ENCODE data around the gene SAMSN1. TPM values are rescaled to one million over a fixed set of nuclear protein-coding genes. Genes with fewer than 3 reads are reported as not detected.

Gene SAMSN1
- total RNA-seq, 4 donors from 2014 or later, result 4.9 to 62.7 (median 19.6) TPM

DNA sequence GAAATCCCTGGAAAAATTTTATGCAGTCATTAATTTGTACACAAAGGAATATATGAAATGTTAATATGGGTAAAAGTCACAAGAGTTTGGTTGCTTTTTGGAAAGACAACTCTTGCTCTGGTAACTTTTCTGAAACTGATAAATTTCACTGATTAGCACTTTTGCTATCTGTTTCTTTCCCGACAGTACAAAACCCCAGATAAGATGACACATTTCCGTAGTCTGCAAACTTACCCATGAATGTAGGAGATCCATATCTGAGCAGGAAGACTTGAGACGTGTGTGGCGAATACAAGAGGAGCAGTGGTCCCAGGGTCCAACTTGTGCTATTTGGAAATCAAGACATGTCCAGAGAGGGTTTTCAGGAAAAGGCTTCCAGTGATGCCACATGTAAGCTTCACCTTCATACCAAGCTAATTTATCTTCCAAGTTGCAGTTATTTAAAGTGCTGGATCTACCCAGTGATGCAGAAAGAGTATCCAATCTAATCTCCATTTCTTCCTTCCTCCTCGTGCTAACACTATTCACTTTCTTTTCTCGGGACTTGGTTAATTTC is 35.9 kb upstream of the SAMSN1 start:
- TF ChIP-seq, protein P1, sequence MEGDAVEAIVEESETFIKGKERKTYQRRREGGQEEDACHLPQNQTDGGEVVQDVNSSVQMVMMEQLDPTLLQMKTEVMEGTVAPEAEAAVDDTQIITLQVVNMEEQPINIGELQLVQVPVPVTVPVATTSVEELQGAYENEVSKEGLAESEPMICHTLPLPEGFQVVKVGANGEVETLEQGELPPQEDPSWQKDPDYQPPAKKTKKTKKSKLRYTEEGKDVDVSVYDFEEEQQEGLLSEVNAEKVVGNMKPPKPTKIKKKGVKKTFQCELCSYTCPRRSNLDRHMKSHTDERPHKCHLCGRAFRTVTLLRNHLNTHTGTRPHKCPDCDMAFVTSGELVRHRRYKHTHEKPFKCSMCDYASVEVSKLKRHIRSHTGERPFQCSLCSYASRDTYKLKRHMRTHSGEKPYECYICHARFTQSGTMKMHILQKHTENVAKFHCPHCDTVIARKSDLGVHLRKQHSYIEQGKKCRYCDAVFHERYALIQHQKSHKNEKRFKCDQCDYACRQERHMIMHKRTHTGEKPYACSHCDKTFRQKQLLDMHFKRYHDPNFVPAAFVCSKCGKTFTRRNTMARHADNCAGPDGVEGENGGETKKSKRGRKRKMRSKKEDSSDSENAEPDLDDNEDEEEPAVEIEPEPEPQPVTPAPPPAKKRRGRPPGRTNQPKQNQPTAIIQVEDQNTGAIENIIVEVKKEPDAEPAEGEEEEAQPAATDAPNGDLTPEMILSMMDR (IDR thresholded peaks at IDR 0.05; ENCODE audit: low read depth), result no peak

DNA sequence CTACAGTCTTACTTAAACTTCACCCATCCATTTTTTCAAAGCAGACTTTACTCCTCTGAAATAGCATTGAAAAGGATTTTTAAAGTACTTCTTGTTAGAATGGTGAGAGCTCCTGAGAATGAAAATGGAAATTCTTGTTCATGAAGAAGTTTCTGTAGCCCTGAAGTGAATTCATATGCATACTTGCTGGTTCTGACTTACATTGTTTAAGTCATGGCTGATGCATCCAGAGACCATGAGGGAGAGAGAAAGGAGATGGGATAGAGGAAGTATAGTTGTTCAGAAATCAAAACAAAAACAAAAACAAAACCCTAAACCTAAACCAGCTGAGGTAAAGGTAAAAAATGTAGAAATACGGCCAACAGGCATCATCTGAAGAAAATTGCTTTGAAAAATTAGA is 27.1 kb upstream of the SAMSN1 start:
- TF ChIP-seq, protein P1 (IDR thresholded peaks at IDR 0.05; ENCODE audit: low read depth), result no peak

DNA sequence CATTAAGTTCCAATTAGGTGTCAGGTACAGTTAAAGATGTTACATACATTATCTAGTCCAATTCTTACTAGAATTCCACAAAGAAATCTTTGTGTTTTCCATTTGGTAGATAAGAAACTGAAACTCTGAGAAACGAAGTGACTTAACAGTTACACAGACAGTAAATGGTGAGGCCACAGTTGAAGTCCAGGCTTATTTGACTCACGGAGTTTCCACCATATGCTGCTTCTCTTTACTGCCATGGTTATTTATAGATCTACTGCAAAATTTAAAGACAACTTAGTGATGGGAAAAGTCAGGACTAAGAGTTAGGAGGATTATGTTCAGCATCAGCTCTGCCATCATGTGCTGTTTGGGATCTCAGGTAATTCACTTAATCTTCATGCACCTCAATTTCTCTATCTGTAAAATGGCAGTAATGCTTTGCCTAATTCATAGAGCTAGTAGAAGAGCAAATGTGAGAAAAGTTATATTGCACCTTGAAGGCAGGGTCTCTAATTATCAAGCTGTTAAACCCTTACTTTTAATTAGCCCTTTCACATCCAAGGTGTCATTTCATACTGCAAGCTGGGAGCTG is 26.2 kb upstream of the SAMSN1 start:
- TF ChIP-seq, protein P1 (IDR thresholded peaks at IDR 0.05; ENCODE audit: low read depth), result no peak

DNA sequence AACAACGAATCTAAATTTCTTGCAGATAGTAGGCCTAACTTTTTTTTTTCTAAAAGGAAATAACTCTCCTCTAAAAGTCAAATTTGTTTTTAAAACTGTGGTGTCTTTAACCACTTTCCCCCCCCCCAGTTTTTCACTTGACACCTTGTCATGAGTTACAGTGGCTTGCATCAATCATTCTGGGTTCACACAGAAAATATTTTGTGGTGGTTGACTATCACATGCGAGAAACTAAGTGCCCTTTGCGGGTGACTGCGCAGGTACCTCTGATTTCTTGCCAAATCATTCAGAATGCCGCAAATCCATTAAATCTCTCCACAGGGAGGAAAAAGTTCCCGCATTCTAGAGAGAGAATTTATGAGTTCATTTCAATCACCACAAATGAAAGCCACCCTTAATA is 23.8 kb upstream of the SAMSN1 start:
- TF ChIP-seq, protein P1 (IDR thresholded peaks at IDR 0.05; ENCODE audit: low read depth), result no peak

DNA sequence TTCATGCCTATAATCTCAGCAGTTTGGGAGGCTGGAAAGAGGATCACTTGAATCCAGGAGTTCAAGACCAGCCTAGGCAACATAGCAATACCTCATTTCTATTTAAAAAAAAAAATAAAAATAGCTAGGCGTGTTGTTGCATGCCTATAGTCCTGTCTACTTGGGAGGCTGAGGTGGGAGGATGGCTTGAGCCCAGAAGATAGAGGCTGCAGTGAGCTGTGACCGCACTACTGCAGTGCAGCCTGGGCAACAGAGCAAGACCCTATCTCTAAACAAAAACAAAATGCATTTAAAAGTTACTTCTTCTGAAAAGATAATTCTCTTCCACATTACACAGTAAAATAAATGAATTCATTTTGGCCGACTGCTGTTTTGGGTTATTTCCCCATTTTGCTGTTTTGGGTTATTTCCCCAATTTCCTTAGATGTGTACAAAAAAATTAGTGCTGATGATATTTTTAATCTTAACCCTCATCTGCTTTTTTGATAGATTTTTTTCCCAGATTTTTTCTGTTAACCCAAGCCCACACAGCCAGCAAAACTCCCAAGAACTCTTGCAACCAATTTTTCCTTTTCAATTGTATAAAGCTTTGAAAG is 23.0 kb upstream of the SAMSN1 start:
- TF ChIP-seq, protein P1 (IDR thresholded peaks at IDR 0.05; ENCODE audit: low read depth), result no peak

DNA sequence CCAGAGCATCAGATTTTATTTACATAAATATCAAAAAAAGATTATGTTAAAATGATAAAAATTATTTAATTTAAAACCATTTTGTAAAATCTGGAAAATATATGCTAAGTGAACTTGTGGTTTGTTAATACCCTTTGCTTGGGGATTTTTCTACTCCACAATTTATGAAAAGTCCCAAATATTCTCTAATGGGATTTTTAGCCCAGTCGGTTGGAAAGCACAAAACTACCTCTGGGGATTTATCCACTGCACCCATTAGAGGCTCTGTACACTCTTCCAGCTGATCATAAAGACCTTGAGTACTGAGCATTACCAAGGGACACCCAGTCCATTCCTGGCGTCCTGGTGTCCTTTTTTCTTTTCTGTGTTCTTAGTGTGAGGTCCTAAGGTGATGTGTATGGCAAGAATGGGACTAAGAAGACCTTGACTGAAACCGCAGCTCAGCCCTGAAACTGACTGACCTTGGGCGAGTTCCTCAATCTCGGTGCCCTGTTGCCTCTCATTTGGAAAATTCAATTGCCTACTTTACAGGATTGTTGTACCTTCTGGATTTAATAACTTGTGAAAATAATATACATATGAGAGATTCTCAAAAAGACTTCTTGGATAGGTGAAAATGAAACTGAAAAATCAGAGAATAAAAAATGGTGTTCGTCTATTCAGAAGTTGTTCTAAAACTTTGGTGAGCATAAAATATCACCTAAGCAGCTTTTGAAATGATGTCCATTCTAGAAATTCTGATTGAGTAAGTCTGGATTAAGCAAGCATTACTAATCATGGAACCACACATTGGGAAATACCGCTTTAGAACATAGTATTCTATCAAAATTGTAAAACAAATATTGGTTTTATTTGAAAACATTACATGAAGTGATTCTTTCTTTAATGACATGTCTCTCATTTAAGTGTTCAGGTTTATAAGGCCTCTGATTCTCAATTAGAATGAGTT is 21.5 kb upstream of the SAMSN1 start:
- TF ChIP-seq, protein P1 (IDR thresholded peaks at IDR 0.05; ENCODE audit: low read depth), result no peak

DNA sequence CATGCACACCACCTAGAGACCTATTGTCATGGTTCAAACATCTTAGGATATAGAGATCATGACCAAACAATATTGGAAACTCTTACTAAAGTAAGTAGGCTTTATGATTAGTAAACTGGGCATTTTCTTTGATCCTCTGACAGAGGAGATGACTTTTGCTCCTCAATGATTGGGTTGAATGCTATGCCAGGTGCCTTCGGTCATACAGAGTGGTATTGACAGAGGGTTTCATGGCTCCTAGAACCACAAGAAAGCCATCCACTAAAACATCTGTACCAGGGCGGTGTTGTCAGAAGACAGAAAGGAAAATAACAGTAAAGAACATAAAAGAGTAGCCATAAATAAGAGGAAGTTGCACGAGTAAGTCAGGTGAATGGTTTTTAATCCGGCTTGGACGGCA is 20.8 kb upstream of the SAMSN1 start:
- TF ChIP-seq, protein P1 (IDR thresholded peaks at IDR 0.05; ENCODE audit: low read depth), result no peak
